K562 treated with DMSO at 1 percent for 48 hours (cell line): ENCODE data around the gene ZSCAN2. TPM values are rescaled to one million over a fixed set of nuclear protein-coding genes. Genes with fewer than 3 reads are reported as not detected.

Experiments used
- total RNA-seq: library from RNA; unstranded; fragments of 300-600 nt; gene quantifications from 2 replicates; pipeline ENCODE4 v1.2.3, GENCODE V29; 2022; ENCODE audit warnings: low replicate concordance; ENCODE audit errors: extremely low read depth

The ZSCAN2 gene
- not detected in 2 replicates for total RNA-seq

GRCh38 chr15:84600687-84601554 is at the start of gene ZSCAN2:
Gene ZSCAN2, plus strand, starts transcription at chr15:84601009. Its CDS starts 2,919 bp downstream, at chr15:84603928.

DNA sequence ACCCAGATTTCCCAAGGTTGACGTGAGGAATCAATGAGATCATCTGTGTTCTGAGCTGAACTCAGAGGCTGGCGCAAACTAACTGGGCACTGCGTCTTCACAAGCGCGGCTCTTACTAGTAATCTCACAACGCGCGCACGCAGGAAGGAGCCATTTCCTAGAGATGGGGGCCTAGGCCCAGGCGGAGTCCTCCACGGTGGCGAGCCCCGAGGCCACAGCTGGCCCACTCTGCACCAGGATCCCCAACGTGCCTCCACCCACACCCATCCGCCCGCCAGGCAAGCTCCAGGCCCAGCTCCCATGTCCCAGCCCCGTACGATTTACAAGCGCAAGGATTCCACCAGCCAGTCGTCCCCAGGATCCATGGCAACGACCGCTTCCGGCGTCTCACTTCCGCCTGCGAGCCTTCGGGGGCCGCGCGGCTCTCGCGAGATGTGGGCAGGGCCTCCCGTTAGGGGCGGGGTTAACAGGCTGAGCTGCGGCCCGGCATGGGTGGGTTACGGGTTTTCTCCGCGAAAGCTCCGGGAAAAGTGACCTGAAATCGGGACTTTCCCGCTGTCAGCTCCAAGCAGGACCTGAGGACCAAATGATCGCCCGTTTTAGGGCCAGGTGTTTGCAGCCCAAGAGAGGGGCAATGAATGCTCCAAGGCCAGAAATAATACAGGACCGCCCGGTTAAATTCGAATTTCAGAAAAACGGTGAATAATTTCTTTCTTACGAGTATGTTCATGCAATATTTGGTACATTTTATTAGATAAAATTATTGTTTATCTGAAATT is 53.3 kb downstream of the ZSCAN2 start, which contains the start of gene WDR73:
Gene WDR73, minus strand, starts transcription at position 374 of the 779 bp plus-strand sequence. Its CDS starts 9 bp downstream, at position 365.

DNA sequence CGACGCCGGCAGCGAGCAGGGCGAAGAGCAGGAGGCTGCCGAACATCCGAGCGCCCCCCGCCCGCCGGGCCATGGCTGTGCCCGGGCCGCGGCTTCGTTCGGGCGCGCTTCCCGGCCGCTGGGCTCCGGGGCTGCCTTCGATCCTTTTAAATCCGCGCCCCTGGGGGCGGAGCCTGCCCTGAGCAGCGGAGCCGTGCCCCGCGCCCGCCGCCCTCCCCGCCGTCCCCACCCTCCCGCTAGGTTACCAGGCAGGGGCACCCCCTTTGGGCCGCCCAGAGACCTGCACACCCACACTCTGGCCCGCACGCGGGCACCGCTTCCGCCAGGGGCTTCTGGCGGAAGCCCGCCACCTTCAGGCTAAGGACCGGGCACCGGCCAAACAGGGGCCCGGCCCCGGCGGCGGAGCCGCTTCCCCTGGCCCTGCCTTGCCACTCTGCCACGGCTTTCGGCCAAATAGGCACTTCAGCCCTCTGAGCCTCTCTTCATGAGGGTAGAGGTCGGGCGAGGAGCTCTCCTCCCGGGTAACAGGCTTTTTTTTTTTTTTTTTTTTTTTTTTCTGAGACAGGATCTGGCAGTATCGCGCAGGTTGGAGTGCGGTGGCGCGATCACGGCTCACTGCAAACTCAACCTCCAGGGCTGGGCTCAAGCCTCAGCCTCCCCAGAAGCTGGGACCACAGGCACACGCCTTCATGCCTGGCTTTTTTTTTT is 57.4 kb downstream of the ZSCAN2 start, which contains the start of gene NMB:
Gene NMB, minus strand, starts transcription at position 120 of the 708 bp plus-strand sequence. Its CDS starts 47 bp downstream, at position 73.

Other genes starting within 250 kb of the ZSCAN2 start
- not detected in 2 replicates for gene WDR73, start 53.3 kb downstream of the ZSCAN2 start, total RNA-seq
- not detected in 2 replicates for gene NMB, start 57.2 kb downstream of the ZSCAN2 start, total RNA-seq
- not detected in 2 replicates for gene SEC11A, start 115.1 kb downstream of the ZSCAN2 start, total RNA-seq
- not detected in 2 replicates for gene ZNF592, start 147.6 kb downstream of the ZSCAN2 start, total RNA-seq
- gene ALPK3, start 216.3 kb downstream of the ZSCAN2 start, total RNA-seq, result not detected in 2 replicates